ENCODE results near the gene CAMKMT.

- TF ChIP-seq CTCF (IDR thresholded peaks at IDR 0.05) (no peak), POLR2A (IDR thresholded peaks at IDR 0.05) (no peak), POLR2AphosphoS5 (IDR thresholded peaks at IDR 0.05) (no peak), EP300 (IDR thresholded peaks at IDR 0.05) (no peak)
Observed at GRCh38 chr2:44817673-44818335, 456.1 kb downstream of the CAMKMT start.
